Hepatocyte (in vitro differentiated cells): ENCODE results near the gene CARD11.

ENCODE experiments used
- EZH2 ChIP-seq: fragments of 200-600 bp; sonication (generic); IDR thresholded peaks from 2 replicates; pipeline ENCODE4 v1.6.1; 2016; ENCODE audit warnings: antibody characterized with exemption, mild to moderate bottlenecking, borderline replicate concordance
- TF ChIP-seq, protein P1 (sequence below): fragments of 200-600 bp; sonication (generic); IDR thresholded peaks from 2 replicates; pipeline ENCODE4 v1.5.1; 2016; ENCODE audit warnings: antibody characterized with exemption, mild to moderate bottlenecking; ENCODE audit not compliant: poor library complexity

- TF ChIP-seq, protein P1, sequence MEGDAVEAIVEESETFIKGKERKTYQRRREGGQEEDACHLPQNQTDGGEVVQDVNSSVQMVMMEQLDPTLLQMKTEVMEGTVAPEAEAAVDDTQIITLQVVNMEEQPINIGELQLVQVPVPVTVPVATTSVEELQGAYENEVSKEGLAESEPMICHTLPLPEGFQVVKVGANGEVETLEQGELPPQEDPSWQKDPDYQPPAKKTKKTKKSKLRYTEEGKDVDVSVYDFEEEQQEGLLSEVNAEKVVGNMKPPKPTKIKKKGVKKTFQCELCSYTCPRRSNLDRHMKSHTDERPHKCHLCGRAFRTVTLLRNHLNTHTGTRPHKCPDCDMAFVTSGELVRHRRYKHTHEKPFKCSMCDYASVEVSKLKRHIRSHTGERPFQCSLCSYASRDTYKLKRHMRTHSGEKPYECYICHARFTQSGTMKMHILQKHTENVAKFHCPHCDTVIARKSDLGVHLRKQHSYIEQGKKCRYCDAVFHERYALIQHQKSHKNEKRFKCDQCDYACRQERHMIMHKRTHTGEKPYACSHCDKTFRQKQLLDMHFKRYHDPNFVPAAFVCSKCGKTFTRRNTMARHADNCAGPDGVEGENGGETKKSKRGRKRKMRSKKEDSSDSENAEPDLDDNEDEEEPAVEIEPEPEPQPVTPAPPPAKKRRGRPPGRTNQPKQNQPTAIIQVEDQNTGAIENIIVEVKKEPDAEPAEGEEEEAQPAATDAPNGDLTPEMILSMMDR = no peak
- no peak for TF ChIP-seq EZH2
These were observed 125.3 kb downstream of the CARD11 start for GRCh38 chr7:2918406-2918805.
